Neural cell (in vitro differentiated cells): ENCODE results near the gene RGS12. TPM values are rescaled to one million over a fixed set of nuclear protein-coding genes. Genes with fewer than 3 reads are reported as not detected.

Experiments
- H2AFZ ChIP-seq: fragments of 200-600, 300-800 bp; sonication (generic), shearing (Covaris generic); 2 replicates; pipeline ENCODE4 v1.6.0; 2014; ENCODE audit warnings: low read depth, mild to moderate bottlenecking, antibody characterized with exemption, low read length, moderate library complexity
- H3F3A ChIP-seq: fragments of 200-600 bp; shearing (Covaris generic); 2 replicates; pipeline ENCODE4 v1.6.1; 2016; ENCODE audit warnings: mild to moderate bottlenecking, moderate library complexity, mixed read lengths, antibody characterized with exemption, low read length; ENCODE audit not compliant: insufficient read depth, poor library complexity, severe bottlenecking
- H3K27ac ChIP-seq: fragments of 200-600, 300-800 bp; sonication (generic), shearing (Covaris generic); 2 replicates; pipeline ENCODE4 v1.5.1; 2014; ENCODE audit warnings: mild to moderate bottlenecking, low read length, moderate library complexity
- H3K27me3 ChIP-seq: fragments of 300-800, 200-600 bp; sonication (generic), shearing (Covaris generic); 2 replicates; pipeline ENCODE4 v1.6.0; 2014; ENCODE audit warnings: mild to moderate bottlenecking, low read depth, low read length, moderate library complexity; ENCODE audit not compliant: insufficient read depth
- H3K36me3 ChIP-seq: fragments of 300-800, 200-600 bp; sonication (generic), shearing (Covaris generic); 2 replicates; pipeline ENCODE4 v1.5.1; 2014; ENCODE audit warnings: mild to moderate bottlenecking, antibody characterized with exemption, low read length, moderate library complexity; ENCODE audit not compliant: insufficient read depth
- H3K4me2 ChIP-seq: fragments of 300-800, 200-600 bp; sonication (generic), shearing (Covaris generic); 2 replicates; pipeline ENCODE4 v1.6.0; 2014; ENCODE audit warnings: mild to moderate bottlenecking, low read length
- H3K4me3 ChIP-seq: fragments of 300-800, 200-600 bp; sonication (generic), shearing (Covaris generic); 2 replicates; pipeline ENCODE4 v1.5.1; 2014; ENCODE audit warnings: mild to moderate bottlenecking, low read length, moderate library complexity
- H3K79me2 ChIP-seq: fragments of 200-600 bp; shearing (Covaris generic); replicated peaks from 2 replicates; pipeline ENCODE4 v1.6.0; 2014; ENCODE audit warnings: mild to moderate bottlenecking, low read length, moderate library complexity; ENCODE audit not compliant: insufficient read depth
- H3K9ac ChIP-seq: fragments of 300-800, 200-600 bp; sonication (generic), shearing (Covaris generic); 2 replicates; pipeline ENCODE4 v1.6.1; 2016; ENCODE audit warnings: mild to moderate bottlenecking, low read length, mixed read lengths
- H3K9me2 ChIP-seq: fragments of 200-600 bp; shearing (Covaris generic); 2 replicates; pipeline ENCODE4 v1.6.1; 2016; ENCODE audit warnings: mild to moderate bottlenecking, low read length, mixed read lengths; ENCODE audit not compliant: insufficient read depth
- H3K9me3 ChIP-seq: fragments of 200-600, 300-800 bp; sonication (generic), shearing (Covaris generic); 2 replicates; pipeline ENCODE4 v1.6.1; 2016; ENCODE audit warnings: mild to moderate bottlenecking, mixed run types, low read length, moderate library complexity, mixed read lengths
- H4K20me1 ChIP-seq: fragments of 200-600 bp; shearing (Covaris generic); 2 replicates; pipeline ENCODE4 v1.6.1; 2016; ENCODE audit warnings: mild to moderate bottlenecking, mixed run types; ENCODE audit not compliant: insufficient read depth
- EZH2 ChIP-seq: fragments of 200-600, 300-800 bp; shearing (Covaris generic), sonication (generic); IDR thresholded peaks from 2 replicates; pipeline ENCODE4 v1.6.1; 2014; ENCODE audit warnings: antibody characterized with exemption, low read length, borderline replicate concordance, mild to moderate bottlenecking; ENCODE audit not compliant: insufficient read depth, poor library complexity, severe bottlenecking
- MXI1 ChIP-seq: fragments of 450-650 bp; conservative IDR thresholded peaks from 2 replicates; pipeline ENCODE4 v1.6.1; 2014; ENCODE audit warnings: antibody characterized with exemption, mild to moderate bottlenecking; ENCODE audit not compliant: poor library complexity, severe bottlenecking
- POLR2AphosphoS5 ChIP-seq: IDR thresholded peaks from 2 replicates; pipeline ENCODE4 v1.6.1; 2012
- RAD21 ChIP-seq: fragments of 450-650 bp; conservative IDR thresholded peaks from 2 replicates; pipeline ENCODE4 v1.6.1; 2014; ENCODE audit warnings: antibody characterized with exemption, mild to moderate bottlenecking, moderate library complexity
- SMC3 ChIP-seq: fragments of 450-650 bp; conservative IDR thresholded peaks from 2 replicates; pipeline ENCODE4 v1.6.1; 2014; ENCODE audit warnings: antibody characterized with exemption, mild to moderate bottlenecking, moderate library complexity; ENCODE audit not compliant: poor library complexity
- TAF1 ChIP-seq: IDR thresholded peaks from 2 replicates; pipeline ENCODE4 v1.6.1; 2012; ENCODE audit warnings: low read depth
- polyA plus RNA-seq: library from polyadenylated mRNA; depleted of rRNA; stranded (reverse); fragments of >200 nt; gene quantifications from 2 replicates; pipeline ENCODE4 v1.2.3, GENCODE V29; 2014
- TF ChIP-seq, protein P1 (sequence below): IDR thresholded peaks from 2 replicates; pipeline ENCODE4 v1.6.1; 2012; ENCODE audit warnings: borderline replicate concordance

Gene RGS12
- polyA plus RNA-seq, 1 donor from 2014 or later = 66.4 TPM

DNA sequence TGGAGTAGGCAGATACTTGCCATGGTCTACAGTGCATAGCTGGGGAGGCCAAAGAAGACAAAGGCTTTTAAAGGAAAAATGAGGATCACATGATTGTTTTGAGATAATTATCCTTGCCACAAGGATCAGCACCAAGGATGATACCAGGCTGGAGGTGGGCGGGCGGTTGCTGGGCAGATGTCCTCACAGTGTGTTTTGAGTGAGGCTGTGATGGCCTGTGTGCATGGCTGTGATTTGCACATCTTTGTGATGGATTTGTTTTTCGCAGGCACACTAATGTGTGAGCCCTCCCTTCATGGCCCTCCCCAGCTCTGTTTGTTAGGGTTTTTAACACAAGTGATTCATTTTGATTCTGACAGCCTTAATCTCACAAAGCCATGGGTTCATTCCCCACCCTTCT is 46.8 kb downstream of the RGS12 start:
- Histone ChIP-seq H3K9ac (no peak overlapping the region), H3K9me2 (no peaks in the 10 kb centered on the region), H3K4me2 (no peak overlapping the region), H4K20me1 (no peaks in the 10 kb centered on the region), H3F3A (no peaks in the 10 kb centered on the region), H2AFZ (no peak overlapping the region), H3K36me3 (no peaks in the 10 kb centered on the region), H3K4me3 (no peak overlapping the region), H3K79me2 (peaks cover 21% of the 10 kb centered on the region), H3K27ac (no peak overlapping the region), H3K27me3 (no peaks in the 10 kb centered on the region), H3K9me3 (no peaks in the 10 kb centered on the region)
- TF ChIP-seq SMC3 = no peak

DNA sequence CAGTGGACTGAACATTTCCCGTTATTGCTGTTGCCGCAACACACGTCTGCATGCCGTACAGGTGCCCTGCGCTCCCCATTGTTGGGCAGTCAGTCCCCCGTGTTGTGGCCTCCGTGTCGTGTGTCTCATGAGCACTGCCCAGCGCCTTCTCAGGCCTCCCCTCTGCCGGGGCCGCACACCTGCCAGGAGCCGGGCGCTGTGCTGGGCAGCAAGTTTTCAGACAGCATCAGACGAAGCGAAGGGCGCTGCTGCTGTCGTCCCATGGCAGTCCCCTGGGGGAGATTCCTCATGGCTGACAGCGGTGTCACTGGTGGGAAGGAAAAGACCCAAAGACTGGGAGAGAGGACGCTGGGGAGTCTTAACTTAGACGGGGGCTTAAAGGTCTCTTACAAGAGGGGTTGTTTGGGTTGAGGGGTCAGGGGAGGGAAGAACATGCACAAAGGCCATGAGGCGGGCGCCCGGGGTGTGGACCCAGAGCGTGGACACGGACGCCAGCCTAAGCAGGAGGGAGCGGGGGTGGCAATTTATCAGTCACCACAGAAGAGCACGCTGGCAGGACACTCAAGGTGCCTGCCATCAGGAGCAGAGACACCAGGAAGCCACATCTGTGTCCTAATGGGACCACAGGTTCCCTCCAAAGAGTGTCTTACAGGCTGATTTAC is 47.3 kb downstream of the RGS12 start:
- no peaks in the 10 kb centered on the region for H3K9me2 ChIP-seq
- no peak overlapping the region for H3K27ac ChIP-seq

DNA sequence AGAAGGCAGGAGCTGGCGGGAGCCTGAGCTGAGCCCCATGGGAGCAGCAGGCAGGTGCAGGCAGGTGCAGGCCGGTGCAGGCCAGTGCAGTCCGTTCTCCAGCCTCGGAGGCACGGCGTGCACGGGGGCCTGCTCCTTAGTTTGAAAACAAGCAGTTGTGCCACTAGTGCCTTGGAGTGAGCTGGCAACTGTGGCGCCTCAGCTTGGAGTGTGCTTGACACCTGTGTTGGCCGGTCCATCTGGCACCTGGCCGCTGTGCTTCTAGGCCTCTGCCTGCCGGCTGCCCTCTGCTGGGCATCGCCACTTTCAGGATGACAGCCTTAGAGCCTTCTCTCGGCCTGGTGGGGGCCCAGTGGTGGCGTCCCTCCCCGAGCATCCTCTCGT is 47.9 kb downstream of the RGS12 start:
- Histone ChIP-seq H3K9me3 (no peaks in the 10 kb centered on the region), H3F3A (no peaks in the 10 kb centered on the region), H3K9ac (no peak overlapping the region), H3K4me3 (no peak overlapping the region), H3K79me2 (peaks cover 15% of the 10 kb centered on the region), H3K9me2 (no peaks in the 10 kb centered on the region), H3K27me3 (no peaks in the 10 kb centered on the region), H4K20me1 (no peaks in the 10 kb centered on the region), H3K36me3 (no peaks in the 10 kb centered on the region), H3K27ac (no peak overlapping the region), H3K4me2 (no peak overlapping the region), H2AFZ (no peak overlapping the region)
- TF ChIP-seq, protein P1, sequence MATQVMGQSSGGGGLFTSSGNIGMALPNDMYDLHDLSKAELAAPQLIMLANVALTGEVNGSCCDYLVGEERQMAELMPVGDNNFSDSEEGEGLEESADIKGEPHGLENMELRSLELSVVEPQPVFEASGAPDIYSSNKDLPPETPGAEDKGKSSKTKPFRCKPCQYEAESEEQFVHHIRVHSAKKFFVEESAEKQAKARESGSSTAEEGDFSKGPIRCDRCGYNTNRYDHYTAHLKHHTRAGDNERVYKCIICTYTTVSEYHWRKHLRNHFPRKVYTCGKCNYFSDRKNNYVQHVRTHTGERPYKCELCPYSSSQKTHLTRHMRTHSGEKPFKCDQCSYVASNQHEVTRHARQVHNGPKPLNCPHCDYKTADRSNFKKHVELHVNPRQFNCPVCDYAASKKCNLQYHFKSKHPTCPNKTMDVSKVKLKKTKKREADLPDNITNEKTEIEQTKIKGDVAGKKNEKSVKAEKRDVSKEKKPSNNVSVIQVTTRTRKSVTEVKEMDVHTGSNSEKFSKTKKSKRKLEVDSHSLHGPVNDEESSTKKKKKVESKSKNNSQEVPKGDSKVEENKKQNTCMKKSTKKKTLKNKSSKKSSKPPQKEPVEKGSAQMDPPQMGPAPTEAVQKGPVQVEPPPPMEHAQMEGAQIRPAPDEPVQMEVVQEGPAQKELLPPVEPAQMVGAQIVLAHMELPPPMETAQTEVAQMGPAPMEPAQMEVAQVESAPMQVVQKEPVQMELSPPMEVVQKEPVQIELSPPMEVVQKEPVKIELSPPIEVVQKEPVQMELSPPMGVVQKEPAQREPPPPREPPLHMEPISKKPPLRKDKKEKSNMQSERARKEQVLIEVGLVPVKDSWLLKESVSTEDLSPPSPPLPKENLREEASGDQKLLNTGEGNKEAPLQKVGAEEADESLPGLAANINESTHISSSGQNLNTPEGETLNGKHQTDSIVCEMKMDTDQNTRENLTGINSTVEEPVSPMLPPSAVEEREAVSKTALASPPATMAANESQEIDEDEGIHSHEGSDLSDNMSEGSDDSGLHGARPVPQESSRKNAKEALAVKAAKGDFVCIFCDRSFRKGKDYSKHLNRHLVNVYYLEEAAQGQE = no peak
- TF ChIP-seq MXI1 (no peak), RAD21 (no peak), EZH2 (no peak)

More for the DNA sequence above, 47.3 kb downstream of the RGS12 start:
- no peaks in the 10 kb centered on the region for H3F3A ChIP-seq
- peaks cover 15% of the 10 kb centered on the region for H3K79me2 ChIP-seq
- no peaks in the 10 kb centered on the region for H3K36me3 ChIP-seq
- no peak overlapping the region for H3K9ac ChIP-seq
- no peak overlapping the region for H2AFZ ChIP-seq
- no peaks in the 10 kb centered on the region for H3K9me3 ChIP-seq
- no peaks in the 10 kb centered on the region for H4K20me1 ChIP-seq
- H3K27me3 ChIP-seq = no peaks in the 10 kb centered on the region
- no peak overlapping the region for H3K4me3 ChIP-seq
- TF ChIP-seq TAF1 = no peak
- no peak for TF ChIP-seq SMC3
- TF ChIP-seq POLR2AphosphoS5 = no peak
- no peak overlapping the region for H3K4me2 ChIP-seq
